HEK293 (cell line): ENCODE results near the gene IGFL3.

Experiments used
- TCF7L2 ChIP-seq: IDR thresholded peaks from 2 replicates; pipeline ENCODE4 v1.6.1; 2011; ENCODE audit warnings: low read depth, mild to moderate bottlenecking, inconsistent platforms, low read length, moderate library complexity, borderline replicate concordance
- ZBTB26 ChIP-seq: fragments of 450-650 bp; formaldehyde crosslinking; optimal IDR thresholded peaks from 2 replicates; pipeline ENCODE3; 2016; ENCODE audit warnings: missing biosample characterization, mild to moderate bottlenecking, missing genetic modification characterization

GRCh38 chr19:46126086-46126580 lies 1.6 kb upstream of the IGFL3 start:
- TF ChIP-seq TCF7L2 (no peak), ZBTB26 (tag by site-specific recombination) (no peak)
